ENCODE measurements around the gene IL31RA. TPM values are rescaled to one million over a fixed set of nuclear protein-coding genes. Genes with fewer than 3 reads are reported as not detected.

IL31RA gene
- total RNA-seq, 6 donors from 2014 or later, result 0.31 TPM; not detected in 5

GRCh38 chr5:55900068-55900467 is 48.9 kb downstream of the IL31RA start:
- H3K9me3 ChIP-seq, result no peaks in the 10 kb centered on the region
- DNase-seq, result no peak
- H3K4me3 ChIP-seq, result no peak overlapping the region
- 85 to 100% methylated on average over 1 of the region's 1 CpG for WGBS, 2 donors
- ATAC-seq (ENCODE audit: low FRiP score in 2 of 2), result no peak
- no peak overlapping the region for H3K27ac ChIP-seq
- no peaks in the 10 kb centered on the region for H3K36me3 ChIP-seq
- H3K4me1 ChIP-seq, result peaks cover 0 to 8% (median 2%) of the 10 kb centered on the region in 4 donors
- no peak for TF ChIP-seq POLR2AphosphoS5 (IDR thresholded peaks at IDR 0.05)
- no peak for TF ChIP-seq POLR2A (IDR thresholded peaks at IDR 0.05)
- H3K27me3 ChIP-seq, result no peaks in the 10 kb centered on the region

GRCh38 chr5:55900776-55901175 is 49.6 kb downstream of the IL31RA start:
- H3K27ac ChIP-seq, result no peak overlapping the region
- no peaks in the 10 kb centered on the region for H3K9me3 ChIP-seq
- ATAC-seq (ENCODE audit: low FRiP score in 2 of 2) (no peak), DNase-seq (no peak)
- peaks cover 0 to 8% (median 2%) of the 10 kb centered on the region in 4 donors for H3K4me1 ChIP-seq
- no peak overlapping the region for H3K4me3 ChIP-seq
- TF ChIP-seq POLR2AphosphoS5 (IDR thresholded peaks at IDR 0.05) (no peak), POLR2A (IDR thresholded peaks at IDR 0.05) (no peak), EP300 (IDR thresholded peaks at IDR 0.05) (no peak), CTCF (IDR thresholded peaks at IDR 0.05) (no peak)
- H3K27me3 ChIP-seq, result no peaks in the 10 kb centered on the region
- no peaks in the 10 kb centered on the region for H3K36me3 ChIP-seq

GRCh38 chr5:55902696-55903095 is 51.5 kb downstream of the IL31RA start:
- Histone ChIP-seq H3K4me3 (no peak overlapping the region), H3K36me3 (no peaks in the 10 kb centered on the region), H3K27ac (no peak overlapping the region), H3K4me1 (peaks cover 0 to 4% (median under 1%) of the 10 kb centered on the region in 4 donors), H3K27me3 (no peaks in the 10 kb centered on the region), H3K9me3 (no peaks in the 10 kb centered on the region)
- no peak for DNase-seq
- no peak for TF ChIP-seq POLR2A (IDR thresholded peaks at IDR 0.05)
- TF ChIP-seq CTCF (IDR thresholded peaks at IDR 0.05), result no peak
- TF ChIP-seq POLR2AphosphoS5 (IDR thresholded peaks at IDR 0.05), result no peak
- no peak for TF ChIP-seq EP300 (IDR thresholded peaks at IDR 0.05)
- no peak for ATAC-seq (ENCODE audit: low FRiP score in 2 of 2)
- 88 to 89% methylated on average over 5 of the region's 5 CpGs for WGBS, 2 donors

- DNase-seq (peak; percentile 39 to 78), ATAC-seq (ENCODE audit: low FRiP score in 2 of 2) (peak in 1 of 2 donors; percentile 81)
- TF ChIP-seq POLR2A (IDR thresholded peaks at IDR 0.05), result no peak
- no peak for TF ChIP-seq CTCF (IDR thresholded peaks at IDR 0.05)
- TF ChIP-seq EP300 (IDR thresholded peaks at IDR 0.05), result no peak
- TF ChIP-seq POLR2AphosphoS5 (IDR thresholded peaks at IDR 0.05), result no peak
- H3K4me1 ChIP-seq, result peaks cover 0 to 4% (median 0%) of the 10 kb centered on the region in 4 donors
- H3K27ac ChIP-seq, result no peak overlapping the region
- H3K9me3 ChIP-seq, result no peaks in the 10 kb centered on the region
- H3K4me3 ChIP-seq, result no peak overlapping the region
- WGBS, 2 donors, result 56 to 71% methylated on average over 16 to 19 of the region's 19 CpGs
- no peaks in the 10 kb centered on the region for H3K36me3 ChIP-seq
- no peaks in the 10 kb centered on the region for H3K27me3 ChIP-seq
Observed at GRCh38 chr5:55903121-55903701, 52.1 kb downstream of the IL31RA start.

- DNase-seq (no peak), ATAC-seq (ENCODE audit: low FRiP score in 2 of 2) (peak in 1 of 2 donors; percentile 79)
- TF ChIP-seq POLR2AphosphoS5 (IDR thresholded peaks at IDR 0.05), result no peak
- TF ChIP-seq CTCF (IDR thresholded peaks at IDR 0.05), result no peak
- no peak for TF ChIP-seq EP300 (IDR thresholded peaks at IDR 0.05)
- no peak for TF ChIP-seq POLR2A (IDR thresholded peaks at IDR 0.05)
- no peaks in the 10 kb centered on the region for H3K36me3 ChIP-seq
- H3K4me1 ChIP-seq, result peaks cover 0 to 4% (median 0%) of the 10 kb centered on the region in 4 donors
- no peaks in the 10 kb centered on the region for H3K27me3 ChIP-seq
- H3K9me3 ChIP-seq, result no peaks in the 10 kb centered on the region
- H3K4me3 ChIP-seq, result no peak overlapping the region
- 97 to 100% methylated on average over 2 to 3 of the region's 3 CpGs for WGBS, 2 donors
- no peak overlapping the region for H3K27ac ChIP-seq
Observed at GRCh38 chr5:55904152-55904551, 53.0 kb downstream of the IL31RA start.

Data from upper lobe of left lung (tissue), 6 donors.